Measurements from ENCODE around the gene GAGE12D. TPM values are rescaled to one million over a fixed set of nuclear protein-coding genes. Genes with fewer than 3 reads are reported as not detected.
"Not testable (repeated sequence)": the region's sequence is repeated elsewhere in the genome, so short reads cannot be mapped to it uniquely, and the experiment has no call there.

The GAGE12D gene
- total and polyA plus RNA-seq, 9 donors: not detected

DNA sequence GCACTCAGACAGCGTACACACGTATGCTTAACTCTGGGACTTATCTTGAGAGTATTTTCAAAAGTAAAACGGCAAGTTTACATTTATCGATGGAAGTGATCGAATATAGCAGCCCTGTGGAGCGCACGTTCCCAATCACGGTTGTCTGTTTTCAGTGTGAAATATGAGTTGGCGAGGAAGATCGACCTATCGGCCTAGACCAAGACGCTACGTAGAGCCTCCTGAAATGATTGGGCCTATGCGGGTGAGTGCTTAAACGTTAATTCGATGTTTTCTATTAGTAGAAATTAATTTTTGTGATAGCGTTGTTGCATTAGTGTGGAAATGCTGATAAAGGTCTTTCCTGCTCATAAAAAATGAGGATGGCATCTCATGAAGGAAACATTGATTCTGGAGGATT, 49.0 kb downstream of the GAGE12D start:
- not testable (repeated sequence) for H3K27ac ChIP-seq (ENCODE audit: low read length); H3K27me3 ChIP-seq (ENCODE audit: control insufficient read depth, insufficient read depth, low read length); H3K4me1 ChIP-seq (ENCODE audit: control insufficient read depth, insufficient read depth, low read length); DNase-seq; H3K4me3 ChIP-seq (ENCODE audit: low read length); H3K9me3 ChIP-seq (replicated peaks; ENCODE audit: control insufficient read depth, low read depth, low read length); H3K36me3 ChIP-seq (ENCODE audit: control insufficient read depth, insufficient read depth, low read length)
- WGBS (ENCODE audit: insufficient coverage): no CpG with 5 or more reads among the region's 17 CpGs

Other genes with a start within 250 kb of the GAGE12D start
- gene GAGE10, start 238.1 kb upstream of the GAGE12D start, total RNA-seq: not detected
- gene GAGE10, start 238.1 kb upstream of the GAGE12D start, polyA plus RNA-seq (ENCODE audit: insufficient read depth in 1 of 8, insufficient read length in 8 of 8, low replicate concordance in 1 of 8): not detected
- not detected for gene GAGE12J, start 219.7 kb upstream of the GAGE12D start, total RNA-seq
- not detected for gene GAGE12J, start 219.7 kb upstream of the GAGE12D start, polyA plus RNA-seq (ENCODE audit: insufficient read depth in 1 of 8, insufficient read length in 8 of 8, low replicate concordance in 1 of 8)
- not detected for gene GAGE13, start 210.2 kb upstream of the GAGE12D start, total RNA-seq
- not detected for gene GAGE13, start 210.2 kb upstream of the GAGE12D start, polyA plus RNA-seq (ENCODE audit: insufficient read depth in 1 of 8, insufficient read length in 8 of 8, low replicate concordance in 1 of 8)
- gene GAGE12C, start 9.6 kb upstream of the GAGE12D start, total RNA-seq: not detected
- gene GAGE12C, start 9.6 kb upstream of the GAGE12D start, polyA plus RNA-seq (ENCODE audit: insufficient read depth in 1 of 8, insufficient read length in 8 of 8, low replicate concordance in 1 of 8): not detected
- not detected for gene GAGE12E, start 9.6 kb downstream of the GAGE12D start, total RNA-seq
- gene GAGE12E, start 9.6 kb downstream of the GAGE12D start, polyA plus RNA-seq (ENCODE audit: insufficient read depth in 1 of 8, insufficient read length in 8 of 8, low replicate concordance in 1 of 8): not detected
- not detected for gene GAGE12F, start 19.1 kb downstream of the GAGE12D start, total RNA-seq
- gene GAGE12F, start 19.1 kb downstream of the GAGE12D start, polyA plus RNA-seq (ENCODE audit: insufficient read depth in 1 of 8, insufficient read length in 8 of 8, low replicate concordance in 1 of 8): not detected
- not detected for gene GAGE12G, start 28.7 kb downstream of the GAGE12D start, total RNA-seq
- not detected for gene GAGE12G, start 28.7 kb downstream of the GAGE12D start, polyA plus RNA-seq (ENCODE audit: insufficient read depth in 1 of 8, insufficient read length in 8 of 8, low replicate concordance in 1 of 8)
- not detected for gene GAGE12H, start 38.2 kb downstream of the GAGE12D start, total RNA-seq
- gene GAGE12H, start 38.2 kb downstream of the GAGE12D start, polyA plus RNA-seq (ENCODE audit: insufficient read depth in 1 of 8, insufficient read length in 8 of 8, low replicate concordance in 1 of 8): not detected
- gene GAGE2A, start 47.8 kb downstream of the GAGE12D start, total RNA-seq: not detected
- gene GAGE2A, start 47.8 kb downstream of the GAGE12D start, polyA plus RNA-seq (ENCODE audit: insufficient read depth in 1 of 8, insufficient read length in 8 of 8, low replicate concordance in 1 of 8): not detected
- gene GAGE1, start 57.3 kb downstream of the GAGE12D start, total RNA-seq: not detected
- gene GAGE1, start 57.3 kb downstream of the GAGE12D start, polyA plus RNA-seq (ENCODE audit: insufficient read depth in 1 of 8, insufficient read length in 8 of 8, low replicate concordance in 1 of 8): not detected
- gene PAGE1, start 154.3 kb downstream of the GAGE12D start, total RNA-seq: not detected
- gene PAGE1, start 154.3 kb downstream of the GAGE12D start, polyA plus RNA-seq (ENCODE audit: insufficient read depth in 1 of 8, insufficient read length in 8 of 8, low replicate concordance in 1 of 8): not detected

Measured in muscle of leg (tissue), 11 donors.